ENCODE results near the gene SMIM35. TPM values are rescaled to one million over a fixed set of nuclear protein-coding genes. Genes with fewer than 3 reads are reported as not detected.

SMIM35 gene
- total RNA-seq, 1 experiment from 2014 or later: not detected

- H3K27me3 ChIP-seq (ENCODE audit: insufficient read depth, low read depth): peaks cover 8% of the 10 kb centered on the region; the same call in 1 of the 2 replicates
- intact Hi-C loops (cut with micrococcal nuclease; ENCODE audit: unreplicated experiment): no loop called here
- POLR2A ChIA-PET (ENCODE audit: unreplicated experiment): no interaction called here
- H3K36me3 ChIP-seq (ENCODE audit: low read depth): no peaks in the 10 kb centered on the region
- H3K27ac ChIP-seq: no peak overlapping the region
- no peaks in the 10 kb centered on the region; the same call in 1 of the 2 replicates for H3K4me1 ChIP-seq (replicated peaks; ENCODE audit: insufficient read depth)
- H2AFZ ChIP-seq: no peak overlapping the region
- no TSS peak for BruUV-seq (replicated peaks)
- no peaks in the 10 kb centered on the region for H3K79me2 ChIP-seq (ENCODE audit: low read depth)
- H3F3A ChIP-seq (ENCODE audit: insufficient read depth, low read depth): no peaks in the 10 kb centered on the region
- DNase-seq: no peak
- CTCF ChIA-PET: no interaction called here
- H3K4me3 ChIP-seq: no peak overlapping the region
- H4K20me1 ChIP-seq (ENCODE audit: insufficient read depth): no peaks in the 10 kb centered on the region
- TF ChIP-seq, protein P1, sequence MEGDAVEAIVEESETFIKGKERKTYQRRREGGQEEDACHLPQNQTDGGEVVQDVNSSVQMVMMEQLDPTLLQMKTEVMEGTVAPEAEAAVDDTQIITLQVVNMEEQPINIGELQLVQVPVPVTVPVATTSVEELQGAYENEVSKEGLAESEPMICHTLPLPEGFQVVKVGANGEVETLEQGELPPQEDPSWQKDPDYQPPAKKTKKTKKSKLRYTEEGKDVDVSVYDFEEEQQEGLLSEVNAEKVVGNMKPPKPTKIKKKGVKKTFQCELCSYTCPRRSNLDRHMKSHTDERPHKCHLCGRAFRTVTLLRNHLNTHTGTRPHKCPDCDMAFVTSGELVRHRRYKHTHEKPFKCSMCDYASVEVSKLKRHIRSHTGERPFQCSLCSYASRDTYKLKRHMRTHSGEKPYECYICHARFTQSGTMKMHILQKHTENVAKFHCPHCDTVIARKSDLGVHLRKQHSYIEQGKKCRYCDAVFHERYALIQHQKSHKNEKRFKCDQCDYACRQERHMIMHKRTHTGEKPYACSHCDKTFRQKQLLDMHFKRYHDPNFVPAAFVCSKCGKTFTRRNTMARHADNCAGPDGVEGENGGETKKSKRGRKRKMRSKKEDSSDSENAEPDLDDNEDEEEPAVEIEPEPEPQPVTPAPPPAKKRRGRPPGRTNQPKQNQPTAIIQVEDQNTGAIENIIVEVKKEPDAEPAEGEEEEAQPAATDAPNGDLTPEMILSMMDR (conservative IDR thresholded peaks at IDR 0.05): no peak
- TF ChIP-seq EZH2 (IDR thresholded peaks at IDR 0.05; ENCODE audit: low read depth): no peak
- no peak overlapping the region for H3K4me2 ChIP-seq
- H3K9me2 ChIP-seq (ENCODE audit: insufficient read depth): no peaks in the 10 kb centered on the region
- no peaks in the 10 kb centered on the region for H3K9me3 ChIP-seq (ENCODE audit: insufficient read depth, low read depth)
Observed at GRCh38 chr11:118042796-118043195, 44.0 kb downstream of the SMIM35 start.

DNA sequence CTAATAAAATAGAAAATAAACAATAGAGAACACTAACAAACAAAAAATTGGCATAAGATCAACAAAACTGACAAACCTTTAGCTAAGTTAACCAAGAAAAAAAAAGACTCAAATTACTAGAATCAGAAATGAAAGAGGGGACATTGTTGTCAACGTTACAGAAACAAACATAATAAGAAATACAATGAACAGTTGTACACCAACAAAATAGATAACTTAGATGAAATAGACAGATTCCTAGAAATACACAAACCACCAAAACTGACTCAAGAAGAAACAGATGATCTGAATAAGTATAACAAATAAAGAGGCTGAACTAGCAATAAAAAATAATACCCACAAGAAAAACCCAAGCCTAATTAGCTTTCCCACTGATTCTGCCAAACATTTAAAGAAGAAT is 44.6 kb downstream of the SMIM35 start:
- H3K79me2 ChIP-seq (ENCODE audit: low read depth): no peaks in the 10 kb centered on the region
- ChIA-PET CTCF (interaction anchor here (0.6 kb wide), 2 partner anchors 46 to 113 kb away, joined by 4 read pairs; partner anchors contain the start of gene TMPRSS13), POLR2A (ENCODE audit: unreplicated experiment) (no interaction called here)
- no peak overlapping the region for H3K27ac ChIP-seq
- no peaks in the 10 kb centered on the region for H3K9me2 ChIP-seq (ENCODE audit: insufficient read depth)
- H3K27me3 ChIP-seq (ENCODE audit: insufficient read depth, low read depth): peaks cover 8% of the 10 kb centered on the region; the same call in 1 of the 2 replicates
- H3K4me3 ChIP-seq: no peak overlapping the region
- no peak overlapping the region for H3K4me2 ChIP-seq
- H2AFZ ChIP-seq: no peak overlapping the region
- no TSS peak for BruUV-seq (replicated peaks)
- no peaks in the 10 kb centered on the region for H4K20me1 ChIP-seq (ENCODE audit: insufficient read depth)
- H3K9me3 ChIP-seq (ENCODE audit: insufficient read depth, low read depth): no peaks in the 10 kb centered on the region
- H3K4me1 ChIP-seq (replicated peaks; ENCODE audit: insufficient read depth): no peaks in the 10 kb centered on the region; the same call in 1 of the 2 replicates
- no peaks in the 10 kb centered on the region for H3F3A ChIP-seq (ENCODE audit: insufficient read depth, low read depth)
- TF ChIP-seq, protein P1 (conservative IDR thresholded peaks at IDR 0.05): no peak
- TF ChIP-seq EZH2 (IDR thresholded peaks at IDR 0.05; ENCODE audit: low read depth): no peak
- H3K36me3 ChIP-seq (ENCODE audit: low read depth): no peaks in the 10 kb centered on the region
- DNase-seq: no peak
- intact Hi-C loops (cut with micrococcal nuclease; ENCODE audit: unreplicated experiment): no loop called here

GRCh38 chr11:118033443-118033842 is 53.3 kb downstream of the SMIM35 start:
- no peaks in the 10 kb centered on the region for H4K20me1 ChIP-seq (ENCODE audit: insufficient read depth)
- H3F3A ChIP-seq (ENCODE audit: insufficient read depth, low read depth): no peaks in the 10 kb centered on the region
- H3K36me3 ChIP-seq (ENCODE audit: low read depth): no peaks in the 10 kb centered on the region
- no peaks in the 10 kb centered on the region for H3K79me2 ChIP-seq (ENCODE audit: low read depth)
- intact Hi-C loops (cut with micrococcal nuclease; ENCODE audit: unreplicated experiment): no loop called here
- H3K27ac ChIP-seq: no peak overlapping the region
- CTCF ChIA-PET: no interaction called here
- DNase-seq: peak in 1 of 2 experiments; percentile 28
- H2AFZ ChIP-seq: no peak overlapping the region
- TF ChIP-seq EZH2 (IDR thresholded peaks at IDR 0.05; ENCODE audit: low read depth): no peak
- TF ChIP-seq, protein P1 (conservative IDR thresholded peaks at IDR 0.05): no peak
- H3K9me3 ChIP-seq (ENCODE audit: insufficient read depth, low read depth): no peaks in the 10 kb centered on the region
- H3K4me2 ChIP-seq: no peak overlapping the region
- H3K9me2 ChIP-seq (ENCODE audit: insufficient read depth): no peaks in the 10 kb centered on the region
- no TSS peak for BruUV-seq (replicated peaks)
- peaks cover 30% of the 10 kb centered on the region for H3K27me3 ChIP-seq (ENCODE audit: insufficient read depth, low read depth)
- POLR2A ChIA-PET (ENCODE audit: unreplicated experiment): no interaction called here
- H3K4me3 ChIP-seq: no peak overlapping the region
- H3K4me1 ChIP-seq (replicated peaks; ENCODE audit: insufficient read depth): no peaks in the 10 kb centered on the region

All from PC-9 (cell line).